Skin epidermis (tissue), 12 donors: ENCODE data around the gene PISD.

Experiments
- H3K27ac ChIP-seq, 21 experiments: fragments of 200-600 bp; sonication (generic) in 11 of 21; one replicate each; pipeline ENCODE4 v1.5.0; 2020; ENCODE audit warnings: mild to moderate bottlenecking in 3 of 21, inconsistent platforms in 2 of 21, moderate library complexity in 2 of 21
- H3K4me3 ChIP-seq, 7 experiments: fragments of 200-600 bp; sonication (generic) in 2 of 7; one replicate each; pipeline ENCODE4 v1.5.0; 2020; ENCODE audit warnings: inconsistent platforms in 2 of 7, mild to moderate bottlenecking in 2 of 7, moderate library complexity in 1 of 7

PISD gene

DNA sequence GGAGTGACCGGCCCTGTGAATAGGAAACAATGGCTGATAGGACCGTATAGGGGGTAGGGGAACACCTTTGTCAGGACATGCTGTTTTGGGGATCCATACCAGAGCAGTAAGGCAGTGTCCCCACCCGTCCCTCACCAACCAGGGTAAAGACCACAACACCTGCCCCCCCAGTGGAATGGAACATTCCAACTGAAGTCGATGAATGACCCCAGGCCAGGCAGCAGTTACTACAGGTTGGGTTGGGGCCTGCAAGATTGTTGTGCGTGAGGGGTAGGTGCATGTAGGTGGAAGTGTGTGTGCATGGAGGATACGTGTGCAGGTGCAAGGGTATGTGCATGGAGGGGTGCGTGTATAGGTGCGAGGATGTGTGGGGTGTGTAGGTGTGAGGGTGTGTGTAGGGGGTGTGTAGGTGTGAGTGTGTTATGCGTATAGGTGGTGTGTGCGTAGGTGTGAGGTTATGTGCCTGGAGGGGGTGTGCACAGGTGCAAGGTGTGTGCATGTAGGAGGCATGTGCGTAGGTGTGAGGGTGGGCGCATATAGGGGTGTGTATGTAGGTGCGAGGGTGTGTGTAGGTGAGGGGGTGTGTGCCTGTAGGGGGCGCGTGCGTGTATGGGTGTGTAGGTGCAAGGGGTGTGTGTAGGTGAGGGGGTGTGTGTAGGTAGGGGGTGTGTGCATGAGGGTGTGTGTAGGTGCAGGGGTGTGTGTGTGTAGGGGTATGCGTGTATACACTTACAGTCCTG lies 32.9 kb downstream of the PISD start:
- peak overlapping the region in 18 of 21 experiments; percentile 80 to 95 (median 92) for H3K27ac ChIP-seq
- peak overlapping the region in 2 of 7 experiments; percentile 59 to 82 for H3K4me3 ChIP-seq

DNA sequence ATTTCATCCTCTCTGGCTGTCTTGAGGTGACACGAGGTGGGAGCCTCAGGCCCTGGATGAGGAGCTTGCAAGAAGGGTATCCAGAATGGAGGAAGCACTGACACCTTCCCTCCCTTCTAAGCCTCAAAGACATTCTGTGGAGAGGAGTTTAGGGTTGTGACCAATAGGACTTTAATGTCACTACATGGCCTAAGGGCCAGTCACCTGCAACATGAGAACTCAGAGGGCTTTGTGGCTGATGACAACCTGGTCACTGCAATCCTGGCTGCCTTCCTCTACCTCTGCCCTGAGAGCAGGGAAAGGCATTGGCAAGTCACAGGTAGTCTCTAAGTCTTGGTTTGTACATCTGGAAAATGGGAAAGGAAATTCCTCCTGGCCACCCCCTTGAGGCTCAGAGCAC lies 33.7 kb downstream of the PISD start:
- peak overlapping the region in 10 of 21 experiments; percentile 21 to 77 (median 60) for H3K27ac ChIP-seq

GRCh38 chr22:31627223-31627731 lies 34.7 kb downstream of the PISD start:
- H3K27ac ChIP-seq = peak overlapping the region in 11 of 21 experiments; percentile 6 to 77 (median 59)

More for the DNA sequence above, 33.7 kb downstream of the PISD start:
- no peak overlapping the region for H3K4me3 ChIP-seq

DNA sequence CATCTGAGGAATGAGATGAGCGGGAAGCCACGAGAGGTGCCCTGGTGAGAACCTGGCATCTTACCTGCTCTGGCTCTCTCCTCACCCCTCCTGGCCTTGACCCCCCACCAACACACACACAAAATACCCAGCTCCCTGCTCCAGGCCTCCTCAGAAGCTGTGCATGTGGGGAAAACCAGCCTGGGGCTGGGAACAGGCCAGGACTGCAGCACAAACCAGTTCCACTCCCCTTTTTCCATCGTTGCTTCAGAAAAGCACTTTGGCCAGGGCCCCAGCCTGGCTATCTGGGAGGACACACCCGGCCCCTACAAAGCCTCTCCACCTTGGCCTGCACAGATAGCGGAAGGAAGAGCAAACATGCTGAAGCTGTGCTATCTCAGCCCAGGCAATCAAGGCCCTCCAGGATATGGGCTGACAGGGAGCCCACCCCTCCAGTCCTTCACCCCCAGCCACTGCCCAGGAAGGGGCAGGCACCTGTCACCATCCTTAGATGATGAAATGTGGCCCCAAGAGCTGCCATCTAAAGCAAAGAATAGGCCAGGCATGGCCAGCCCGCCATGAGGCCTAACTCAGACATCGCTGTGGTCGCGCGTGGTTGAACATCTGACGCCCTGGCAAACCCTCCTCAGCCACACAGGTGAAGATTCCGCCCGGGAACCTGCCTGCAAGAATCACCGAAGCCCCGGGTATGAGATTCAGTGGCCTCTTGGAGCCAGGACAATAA lies 35.4 kb downstream of the PISD start:
- Histone ChIP-seq H3K4me3 (no peak overlapping the region), H3K27ac (peak overlapping the region in 12 of 21 experiments; percentile 4 to 77 (median 55))

More at GRCh38 chr22:31627223-31627731, 34.7 kb downstream of the PISD start:
- no peak overlapping the region for H3K4me3 ChIP-seq

DNA sequence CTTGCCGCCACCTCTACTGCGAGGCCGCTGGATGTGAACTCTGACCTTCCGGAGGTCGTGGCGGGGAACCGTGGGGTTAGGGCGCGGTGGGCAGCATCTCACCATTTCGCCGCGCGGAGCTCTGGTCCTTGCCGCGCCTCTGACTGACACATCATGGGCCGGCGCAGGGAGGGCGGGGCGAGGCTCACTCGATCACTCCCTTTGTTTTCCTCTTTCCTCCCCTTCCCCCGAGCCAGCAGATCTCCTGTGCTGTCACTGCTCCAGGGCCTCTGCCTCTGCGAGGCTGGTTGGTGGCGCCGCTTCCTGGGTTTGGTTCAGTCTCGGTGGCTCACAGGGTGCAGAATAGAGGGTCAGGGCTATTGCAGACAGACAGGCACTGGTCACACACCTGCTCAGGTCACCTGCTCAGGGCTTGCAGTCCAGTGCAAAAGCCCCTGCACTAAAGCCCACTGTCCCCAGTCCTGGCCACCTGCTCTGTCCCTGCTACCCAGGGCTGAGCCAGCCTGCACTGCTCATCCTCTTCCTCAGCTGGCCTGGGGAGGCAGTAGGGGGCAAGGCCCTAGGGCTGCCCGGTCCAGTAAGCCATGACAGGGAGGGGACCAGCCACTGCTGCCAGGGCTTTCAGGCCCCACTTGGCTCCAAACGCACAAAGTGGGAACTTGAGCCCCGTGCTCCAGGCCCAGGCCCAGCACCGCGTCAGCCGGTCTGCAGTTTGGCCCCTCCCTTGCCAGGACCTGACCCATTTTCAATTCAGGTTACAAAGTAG lies 36.2 kb downstream of the PISD start:
- H3K27ac ChIP-seq = peak overlapping the region in 12 of 21 experiments; percentile 4 to 77 (median 41)
- H3K4me3 ChIP-seq = no peak overlapping the region

- H3K27ac ChIP-seq = peak overlapping the region in 6 of 21 experiments; percentile 16 to 77 (median 36)
- H3K4me3 ChIP-seq = no peak overlapping the region
These were observed 36.8 kb downstream of the PISD start for GRCh38 chr22:31625257-31625640.

DNA sequence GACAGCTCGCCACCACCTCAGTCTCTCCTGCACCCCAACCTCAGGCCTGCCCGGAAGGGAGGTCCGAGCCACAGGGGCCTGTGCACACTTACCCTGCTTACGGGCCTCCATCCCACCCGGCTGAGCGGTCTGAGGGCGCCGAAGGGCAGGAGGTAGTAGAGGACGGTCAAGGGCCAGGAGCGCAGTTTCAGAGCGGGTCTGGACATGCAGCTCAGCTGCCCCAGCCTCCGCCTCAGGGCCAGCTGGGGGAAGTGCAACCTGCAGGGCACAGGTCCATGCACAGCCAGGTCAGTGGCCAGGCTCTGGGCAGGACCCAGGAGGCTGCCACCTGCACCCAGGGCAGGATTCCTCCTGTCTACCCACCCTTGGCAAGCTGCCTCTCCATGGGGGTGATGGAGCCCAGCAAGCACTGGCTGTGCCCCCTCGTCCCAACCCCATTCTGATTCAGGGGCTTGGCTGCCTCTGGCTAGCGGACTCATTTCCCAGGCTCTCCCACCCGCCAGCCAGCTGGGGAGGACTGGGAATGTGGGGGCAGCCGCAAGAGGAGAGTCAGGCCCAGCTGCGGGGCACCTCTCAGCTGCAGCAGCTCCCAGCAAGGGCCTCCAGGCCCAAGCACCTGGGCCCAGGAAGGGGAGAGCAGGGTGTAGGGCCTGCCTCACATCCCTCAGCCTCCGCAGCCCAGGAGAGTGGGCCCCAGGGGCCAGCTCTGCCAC lies 38.3 kb downstream of the PISD start:
- Histone ChIP-seq H3K27ac (peak overlapping the region in 3 of 21 experiments; percentile 6 to 41 (median 17)), H3K4me3 (no peak overlapping the region)

- H3K27ac ChIP-seq = peak overlapping the region in 1 of 21 experiments; percentile 17
- no peak overlapping the region for H3K4me3 ChIP-seq
These were observed 39.0 kb downstream of the PISD start for GRCh38 chr22:31622980-31623379.

GRCh38 chr22:31621507-31622124 lies 40.4 kb downstream of the PISD start:
- H3K27ac ChIP-seq = no peak overlapping the region
- H3K4me3 ChIP-seq = no peak overlapping the region

GRCh38 chr22:31620756-31621480 lies 41.1 kb downstream of the PISD start:
- H3K27ac ChIP-seq = no peak overlapping the region
- no peak overlapping the region for H3K4me3 ChIP-seq

- Histone ChIP-seq H3K4me3 (no peak overlapping the region), H3K27ac (no peak overlapping the region)
These were observed 42.3 kb downstream of the PISD start for GRCh38 chr22:31619611-31620300.

DNA sequence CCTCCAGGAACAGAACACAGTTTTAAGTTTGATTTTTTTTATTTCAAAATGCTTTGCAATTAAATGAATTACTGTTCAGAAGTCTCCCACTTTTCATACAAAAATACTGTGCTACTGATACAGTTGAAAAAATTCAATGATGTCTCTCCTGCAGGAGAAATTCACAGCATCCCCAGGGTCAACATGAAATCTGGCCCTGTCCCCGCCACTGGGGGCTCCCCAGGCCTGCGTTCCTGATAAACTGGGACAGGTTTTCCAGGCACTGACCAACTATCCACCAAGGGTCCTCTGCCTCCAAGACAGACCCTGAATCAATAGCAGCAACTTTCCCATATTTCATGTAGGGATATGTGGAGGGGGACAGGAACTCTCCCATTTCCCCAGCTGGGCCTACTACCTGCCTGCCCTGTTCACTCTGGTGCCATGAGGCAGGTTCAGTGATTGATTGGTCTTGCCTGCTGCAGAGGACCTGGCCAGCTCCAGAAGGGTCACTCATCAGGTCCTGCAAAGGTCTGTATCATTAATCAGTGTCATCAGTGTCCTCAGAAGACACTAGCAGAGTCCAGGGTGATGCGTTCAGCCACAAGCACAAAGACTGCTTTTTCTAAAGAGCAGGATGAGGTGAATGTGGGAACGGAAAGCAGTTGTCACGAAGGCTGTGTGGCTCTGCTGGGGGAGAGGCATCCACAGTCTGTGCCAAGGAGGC lies 43.4 kb downstream of the PISD start:
- peak overlapping the region in 1 of 21 experiments; percentile 25 for H3K27ac ChIP-seq
- H3K4me3 ChIP-seq = no peak overlapping the region

DNA sequence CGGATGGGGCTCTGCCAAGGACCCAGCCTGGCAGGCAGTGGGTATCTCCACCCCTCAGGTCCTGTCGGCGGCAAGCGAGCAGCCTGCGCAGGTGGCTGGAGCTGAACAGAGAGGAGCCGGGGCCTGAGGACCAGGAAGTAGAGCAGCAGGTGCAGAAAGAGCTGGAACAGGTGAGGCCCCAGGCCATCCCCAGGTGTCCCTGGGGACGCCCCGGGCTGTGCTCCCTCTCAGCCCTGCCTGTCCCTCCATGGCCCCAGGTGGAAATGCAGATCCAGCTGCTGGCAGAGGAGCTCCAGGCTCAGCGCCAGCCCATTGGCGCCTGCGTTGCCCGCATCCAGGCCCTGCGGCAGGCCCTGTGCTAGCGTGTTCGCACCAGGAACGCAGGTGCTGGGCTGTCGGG lies 44.0 kb downstream of the PISD start:
- H3K27ac ChIP-seq = peak overlapping the region in 2 of 21 experiments; percentile 7 to 25
- H3K4me3 ChIP-seq = no peak overlapping the region

DNA sequence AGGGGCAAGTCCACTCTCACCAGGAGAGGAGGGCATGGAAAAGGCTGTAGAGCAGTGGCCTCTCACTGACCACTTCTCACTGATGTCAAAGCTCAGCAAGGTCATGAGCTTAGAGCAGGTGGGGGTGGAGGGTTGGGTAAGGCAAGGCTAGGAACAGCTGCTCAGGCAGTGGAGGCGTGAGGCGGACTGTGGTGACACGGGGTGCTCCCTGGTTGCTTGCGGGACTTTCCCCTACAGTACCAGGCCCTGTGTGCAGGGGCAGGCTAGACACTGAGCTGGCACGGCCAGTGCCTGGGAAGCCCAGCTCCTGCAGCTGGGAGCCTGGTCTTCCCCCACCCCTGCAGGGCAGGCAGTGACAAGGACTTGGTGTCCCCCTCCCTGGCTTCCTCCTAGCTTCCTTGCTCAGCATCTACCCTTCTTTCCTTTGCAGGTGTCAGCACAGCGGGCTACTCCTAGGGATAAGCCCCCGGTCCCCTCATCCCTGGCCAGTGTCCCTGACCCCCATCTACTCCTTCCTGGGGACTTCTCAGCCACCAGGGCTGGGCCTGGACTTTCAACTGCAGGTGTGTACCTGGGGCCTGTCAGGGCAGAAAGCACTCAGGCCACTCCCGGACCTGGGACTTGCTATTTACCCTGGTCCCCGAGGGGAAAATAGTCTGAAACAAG lies 45.6 kb downstream of the PISD start:
- H3K27ac ChIP-seq = peak overlapping the region in 6 of 21 experiments; percentile 1 to 44 (median 32)
- no peak overlapping the region for H3K4me3 ChIP-seq

GRCh38 chr22:31615940-31616314 lies 46.1 kb downstream of the PISD start:
- peak overlapping the region in 8 of 21 experiments; percentile 1 to 44 (median 22) for H3K27ac ChIP-seq

DNA sequence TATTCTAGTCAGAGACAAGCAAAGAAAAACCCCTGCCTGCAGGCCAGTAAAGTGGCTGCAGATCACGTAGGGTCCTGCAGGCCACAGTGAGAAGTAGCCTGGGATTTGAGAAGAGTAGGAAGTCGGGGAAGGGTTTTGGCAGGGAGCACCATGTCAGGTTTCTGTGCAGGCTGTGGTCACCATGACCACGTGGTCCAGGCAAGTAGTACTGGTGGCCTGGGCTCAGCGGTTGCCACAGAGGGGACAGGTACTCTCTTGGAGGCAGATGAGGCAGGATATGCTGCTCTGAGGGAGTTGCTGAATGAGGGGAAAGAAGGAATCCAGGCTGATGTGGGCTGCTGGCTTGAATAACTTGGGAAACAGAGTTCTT lies 46.5 kb downstream of the PISD start:
- Histone ChIP-seq H3K27ac (peak overlapping the region in 6 of 21 experiments; percentile 2 to 42 (median 17)), H3K4me3 (no peak overlapping the region)

More at GRCh38 chr22:31615940-31616314, 46.1 kb downstream of the PISD start:
- no peak overlapping the region for H3K4me3 ChIP-seq
